IPS-18a (cell line): ENCODE measurements around the gene XAB2.

Source experiments
- H3K27ac ChIP-seq: one replicate; pipeline ENCODE4 v1.5.1; 2013; ENCODE audit warnings: low read length
- H3K27me3 ChIP-seq: one replicate; pipeline ENCODE4 v1.6.1; 2013; ENCODE audit warnings: mild to moderate bottlenecking, low read length; ENCODE audit not compliant: control insufficient read depth, insufficient read depth
- H3K36me3 ChIP-seq: one replicate; pipeline ENCODE4 v1.6.1; 2013; ENCODE audit warnings: low read depth, low read length; ENCODE audit not compliant: control insufficient read depth
- H3K4me1 ChIP-seq: one replicate; pipeline ENCODE4 v1.6.1; 2013; ENCODE audit warnings: low read depth, low read length; ENCODE audit not compliant: control insufficient read depth
- H3K4me3 ChIP-seq: one replicate; pipeline ENCODE4 v1.5.1; 2013; ENCODE audit warnings: low read length
- H3K9ac ChIP-seq: one replicate; pipeline ENCODE4 v1.6.1; 2013; ENCODE audit warnings: mild to moderate bottlenecking, low read length, moderate library complexity
- H3K9me3 ChIP-seq: one replicate; pipeline ENCODE4 v1.6.1; 2013; ENCODE audit warnings: low read depth, low read length; ENCODE audit not compliant: control insufficient read depth

Gene XAB2

GRCh38 chr19:7665076-7665475 is 35.7 kb upstream of the XAB2 start:
- Histone ChIP-seq H3K4me1 (peaks cover 3% of the 10 kb centered on the region), H3K27ac (no peak overlapping the region), H3K27me3 (peaks cover 16% of the 10 kb centered on the region), H3K9ac (no peak overlapping the region), H3K9me3 (no peaks in the 10 kb centered on the region), H3K36me3 (no peaks in the 10 kb centered on the region), H3K4me3 (no peak overlapping the region)

DNA sequence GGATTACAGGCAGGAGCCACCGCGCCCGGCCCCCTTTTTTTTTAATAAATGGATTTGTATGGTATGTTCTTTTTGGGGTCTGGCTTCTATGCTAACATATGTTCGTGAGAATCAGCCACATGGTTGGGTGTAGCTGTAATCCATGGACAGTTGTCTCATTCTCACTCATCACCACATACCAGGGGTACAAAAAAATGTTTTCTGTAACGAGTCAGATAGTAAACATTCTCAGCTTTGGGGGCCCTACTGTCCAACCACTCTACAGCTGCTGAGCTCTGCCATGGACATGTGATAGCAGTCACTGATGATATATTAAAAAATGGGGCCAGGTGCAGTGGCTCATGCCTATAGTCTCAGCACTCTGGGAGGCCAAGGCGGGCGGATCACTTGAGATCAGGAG is 34.4 kb upstream of the XAB2 start:
- Histone ChIP-seq H3K27ac (no peak overlapping the region), H3K27me3 (peaks cover 4% of the 10 kb centered on the region), H3K9ac (no peak overlapping the region), H3K36me3 (no peaks in the 10 kb centered on the region), H3K4me1 (no peaks in the 10 kb centered on the region), H3K9me3 (no peaks in the 10 kb centered on the region), H3K4me3 (no peak overlapping the region)

DNA sequence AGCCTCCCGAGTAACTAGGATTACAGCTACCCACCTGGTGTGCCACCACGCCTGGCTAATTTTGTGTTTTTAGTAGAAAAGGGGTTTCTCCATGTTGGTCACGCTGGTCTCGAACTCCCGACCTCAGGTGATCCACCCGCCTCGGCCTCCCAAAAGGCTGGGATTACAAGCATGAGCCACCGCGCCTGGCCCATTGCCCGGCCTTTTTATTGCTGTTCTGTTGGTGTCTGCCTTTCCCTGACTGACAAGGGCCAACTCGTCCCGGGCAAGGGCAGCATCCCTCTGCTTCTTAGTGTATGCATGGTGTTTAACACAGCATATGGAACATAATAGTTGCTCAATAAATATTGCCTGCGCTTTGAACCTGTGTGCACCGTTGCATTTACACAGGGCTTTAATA is 33.3 kb upstream of the XAB2 start:
- Histone ChIP-seq H3K27ac (no peak overlapping the region), H3K9ac (no peak overlapping the region), H3K36me3 (no peaks in the 10 kb centered on the region), H3K4me1 (no peaks in the 10 kb centered on the region), H3K4me3 (no peak overlapping the region), H3K27me3 (no peaks in the 10 kb centered on the region), H3K9me3 (no peaks in the 10 kb centered on the region)

DNA sequence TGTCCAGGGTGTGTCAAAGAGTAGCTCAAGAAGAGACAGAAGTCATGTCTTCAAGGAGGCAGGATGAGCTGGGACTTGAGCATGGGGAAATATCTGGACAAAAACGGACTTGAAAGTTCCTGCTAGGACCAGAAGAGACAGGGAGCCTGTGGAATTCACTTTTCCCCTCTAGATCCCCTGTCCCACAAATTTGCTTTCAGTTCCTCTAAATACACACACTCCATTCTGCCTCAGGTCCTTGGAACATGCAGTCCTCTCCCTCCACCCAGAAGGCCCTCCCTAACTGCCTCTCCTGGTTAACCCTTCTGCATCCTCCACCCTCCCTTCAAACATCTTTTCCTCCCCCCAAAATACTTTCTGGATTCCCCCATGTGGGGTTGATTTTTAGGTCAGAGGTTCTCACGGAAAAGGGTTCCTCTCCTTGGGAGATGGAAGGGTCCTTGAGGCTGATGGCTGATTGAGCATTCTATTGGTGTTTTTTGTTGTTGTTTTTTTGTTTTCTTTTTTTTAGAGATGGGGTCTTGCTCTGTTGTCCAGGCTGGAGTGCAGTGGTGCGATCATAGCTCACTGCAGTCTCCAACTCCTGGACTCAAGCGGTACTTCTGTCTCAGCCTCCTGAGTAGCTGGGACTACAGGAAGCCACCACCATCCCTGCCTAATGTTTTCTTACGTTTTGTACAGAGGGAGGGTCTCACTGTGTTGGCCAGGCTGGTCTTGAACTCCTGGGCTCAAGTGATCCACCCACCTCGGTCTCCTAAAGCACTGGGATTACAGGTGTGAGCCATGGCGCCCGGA is 32.6 kb upstream of the XAB2 start:
- H3K9ac ChIP-seq, result no peak overlapping the region
- H3K27me3 ChIP-seq, result no peaks in the 10 kb centered on the region
- no peaks in the 10 kb centered on the region for H3K4me1 ChIP-seq
- no peaks in the 10 kb centered on the region for H3K9me3 ChIP-seq
- H3K36me3 ChIP-seq, result no peaks in the 10 kb centered on the region
- H3K27ac ChIP-seq, result no peak overlapping the region
- H3K4me3 ChIP-seq, result no peak overlapping the region

- Histone ChIP-seq H3K36me3 (no peaks in the 10 kb centered on the region), H3K4me1 (no peaks in the 10 kb centered on the region), H3K9ac (no peak overlapping the region), H3K9me3 (no peaks in the 10 kb centered on the region), H3K27me3 (peaks cover 12% of the 10 kb centered on the region), H3K27ac (no peak overlapping the region), H3K4me3 (no peak overlapping the region)
Measured at GRCh38 chr19:7658219-7658686, 28.9 kb upstream of the XAB2 start.

DNA sequence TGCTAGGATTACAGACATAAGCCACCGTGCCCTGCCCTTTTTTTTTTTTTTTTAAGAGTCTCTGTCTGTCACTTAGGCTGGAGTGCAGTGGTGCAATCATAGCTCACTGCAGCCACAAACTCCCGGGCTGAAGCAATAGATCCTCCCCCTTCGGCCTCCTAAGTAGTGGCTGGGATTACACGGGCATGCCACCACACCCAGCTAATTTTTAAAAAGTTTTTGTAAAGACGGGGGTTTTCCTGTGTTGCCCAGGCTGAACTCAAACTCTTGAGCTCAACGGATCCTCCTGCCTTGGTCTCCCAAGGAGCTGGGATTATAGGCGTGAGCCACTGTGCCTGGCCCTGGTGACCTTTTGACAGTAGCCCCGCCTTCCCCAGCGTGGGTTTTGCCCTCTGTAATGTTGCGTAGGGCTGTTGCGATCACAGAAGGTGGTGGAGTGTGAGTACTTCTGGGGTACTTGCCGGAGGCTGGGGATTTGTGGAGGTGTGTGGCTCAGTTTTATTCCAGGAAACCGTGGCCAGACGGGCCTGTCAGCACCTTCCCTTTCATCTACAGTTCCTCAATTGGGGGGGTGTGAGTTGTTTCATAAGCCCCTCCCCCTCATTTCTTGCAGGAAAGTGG is 27.9 kb upstream of the XAB2 start:
- Histone ChIP-seq H3K9ac (no peak overlapping the region), H3K4me1 (no peaks in the 10 kb centered on the region), H3K27ac (no peak overlapping the region), H3K27me3 (peaks cover 22% of the 10 kb centered on the region), H3K36me3 (no peaks in the 10 kb centered on the region), H3K4me3 (no peak overlapping the region), H3K9me3 (no peaks in the 10 kb centered on the region)

GRCh38 chr19:7655581-7655980 is 26.2 kb upstream of the XAB2 start:
- H3K4me1 ChIP-seq, result no peaks in the 10 kb centered on the region
- H3K4me3 ChIP-seq, result no peak overlapping the region
- peaks cover 31% of the 10 kb centered on the region for H3K27me3 ChIP-seq
- no peaks in the 10 kb centered on the region for H3K36me3 ChIP-seq
- H3K9me3 ChIP-seq, result no peaks in the 10 kb centered on the region
- H3K9ac ChIP-seq, result no peak overlapping the region
- H3K27ac ChIP-seq, result no peak overlapping the region

- Histone ChIP-seq H3K27ac (no peak overlapping the region), H3K9me3 (no peaks in the 10 kb centered on the region), H3K9ac (no peak overlapping the region), H3K4me3 (no peak overlapping the region), H3K4me1 (no peaks in the 10 kb centered on the region), H3K36me3 (no peaks in the 10 kb centered on the region), H3K27me3 (peaks cover 33% of the 10 kb centered on the region)
Measured at GRCh38 chr19:7654401-7654800, 25.1 kb upstream of the XAB2 start.

- no peaks in the 10 kb centered on the region for H3K9me3 ChIP-seq
- no peak overlapping the region for H3K9ac ChIP-seq
- H3K27ac ChIP-seq, result no peak overlapping the region
- no peaks in the 10 kb centered on the region for H3K36me3 ChIP-seq
- peaks cover 33% of the 10 kb centered on the region for H3K27me3 ChIP-seq
- no peaks in the 10 kb centered on the region for H3K4me1 ChIP-seq
- H3K4me3 ChIP-seq, result no peak overlapping the region
Measured at GRCh38 chr19:7652061-7652641, 22.8 kb upstream of the XAB2 start.

DNA sequence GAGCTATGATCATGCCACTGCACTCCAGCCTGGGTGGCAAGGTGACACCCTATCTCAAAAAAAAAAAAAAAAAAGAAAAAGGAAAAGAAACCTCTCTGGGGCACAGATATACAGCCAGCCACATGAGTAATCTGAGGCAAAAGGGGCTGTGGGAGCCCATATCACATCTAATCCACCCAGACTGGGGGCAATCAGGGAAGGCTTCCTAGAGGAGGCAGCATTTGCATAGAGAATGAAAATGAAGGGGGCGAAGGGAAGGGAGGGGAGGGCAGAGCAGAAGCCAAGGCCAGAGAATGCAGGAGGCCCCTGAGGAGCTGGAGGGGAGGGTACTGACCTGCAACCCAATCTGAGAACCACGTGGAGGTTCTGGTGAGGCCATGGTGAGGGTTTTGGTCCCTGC is 20.8 kb upstream of the XAB2 start:
- Histone ChIP-seq H3K36me3 (no peaks in the 10 kb centered on the region), H3K27ac (no peak overlapping the region)

GRCh38 chr19:7648265-7649014 is 19.1 kb upstream of the XAB2 start:
- Histone ChIP-seq H3K9me3 (no peaks in the 10 kb centered on the region), H3K27ac (no peak overlapping the region), H3K4me3 (no peak overlapping the region)

More for the DNA sequence above, 20.8 kb upstream of the XAB2 start:
- Histone ChIP-seq H3K27me3 (peaks cover 28% of the 10 kb centered on the region), H3K9ac (no peak overlapping the region), H3K4me1 (no peaks in the 10 kb centered on the region), H3K4me3 (no peak overlapping the region), H3K9me3 (no peaks in the 10 kb centered on the region)

More at GRCh38 chr19:7648265-7649014, 19.1 kb upstream of the XAB2 start:
- Histone ChIP-seq H3K9ac (no peak overlapping the region), H3K4me1 (no peaks in the 10 kb centered on the region), H3K36me3 (no peaks in the 10 kb centered on the region), H3K27me3 (peaks cover 23% of the 10 kb centered on the region)
